ENCODE measurements around the gene PRMT9.

The PRMT9 gene

GRCh38 chr4:147605499-147605898 is 78.5 kb downstream of the PRMT9 start:
- no peak for DNase-seq (ENCODE audit: low read depth)
- H3K4me3 ChIP-seq (ENCODE audit: low read length) = no peak overlapping the region
- no peak for TF ChIP-seq CTCF (conservative IDR thresholded peaks at IDR 0.05; ENCODE audit: low read length)

DNA sequence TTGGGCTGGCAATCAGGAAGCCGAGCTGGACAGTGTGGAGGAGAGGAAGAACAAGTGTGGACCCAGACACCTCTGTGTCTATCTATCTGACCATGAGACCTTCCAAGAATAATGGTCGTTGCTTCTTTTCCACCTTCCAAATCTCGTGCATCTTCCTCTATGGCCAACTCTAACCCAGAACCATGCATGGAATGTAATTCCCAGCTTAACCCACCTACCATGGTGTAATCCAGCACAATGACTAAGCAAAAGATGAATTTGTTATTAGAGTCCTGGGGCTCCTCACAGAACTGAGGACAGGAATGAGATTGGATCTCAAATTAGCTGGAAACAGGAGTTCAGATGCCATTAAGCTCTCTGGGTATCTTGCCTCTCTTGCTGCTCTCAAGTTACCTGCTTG is 84.2 kb downstream of the PRMT9 start:
- TF ChIP-seq CTCF (conservative IDR thresholded peaks at IDR 0.05; ENCODE audit: low read length) = no peak
- H3K4me3 ChIP-seq (ENCODE audit: low read length) = no peak overlapping the region
- peak; percentile 74 for DNase-seq (ENCODE audit: low read depth)

DNA sequence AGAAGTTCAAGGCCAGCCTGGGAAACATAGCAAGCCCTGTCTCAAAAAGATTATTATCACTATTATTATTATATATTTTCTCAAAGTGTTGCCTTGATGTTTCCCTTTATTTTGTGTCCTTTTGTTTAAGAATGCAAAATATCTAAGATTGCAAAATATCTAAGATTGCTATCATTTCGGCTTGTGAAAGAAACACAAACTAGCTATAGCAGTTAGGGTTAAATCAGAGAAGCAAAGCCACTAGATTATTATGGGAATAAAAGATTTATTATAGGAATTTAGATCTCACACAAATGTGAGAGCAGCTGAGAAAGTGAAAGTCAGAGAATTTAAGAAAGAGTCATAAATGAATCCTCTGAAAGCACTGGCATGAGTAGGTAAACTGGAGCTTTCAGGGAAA is 84.8 kb downstream of the PRMT9 start:
- TF ChIP-seq CTCF (conservative IDR thresholded peaks at IDR 0.05; ENCODE audit: low read length) = no peak
- DNase-seq (ENCODE audit: low read depth) = no peak
- no peak overlapping the region for H3K4me3 ChIP-seq (ENCODE audit: low read length)

DNA sequence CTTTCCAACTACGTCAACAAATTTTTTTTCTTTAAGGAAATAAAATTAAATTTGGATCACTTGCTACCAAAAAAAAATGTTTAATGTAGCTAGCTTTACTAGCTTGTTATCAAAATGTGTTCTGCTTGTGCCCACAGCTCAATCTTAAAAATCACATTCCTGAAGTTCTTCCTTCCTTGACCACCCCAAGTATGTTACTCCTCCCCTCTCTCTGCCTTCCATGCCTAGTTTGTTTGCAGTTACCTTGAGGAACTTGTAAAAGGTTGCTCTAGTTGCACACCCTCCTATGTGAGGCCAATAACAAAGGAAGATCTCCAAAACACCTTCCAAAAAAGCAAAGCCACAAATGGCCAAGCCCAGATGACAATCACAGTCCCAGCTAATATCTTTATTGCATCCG is 86.4 kb downstream of the PRMT9 start:
- no peak overlapping the region for H3K4me3 ChIP-seq (ENCODE audit: low read length)
- TF ChIP-seq CTCF (conservative IDR thresholded peaks at IDR 0.05; ENCODE audit: low read length) = no peak
- DNase-seq (ENCODE audit: low read depth) = no peak

DNA sequence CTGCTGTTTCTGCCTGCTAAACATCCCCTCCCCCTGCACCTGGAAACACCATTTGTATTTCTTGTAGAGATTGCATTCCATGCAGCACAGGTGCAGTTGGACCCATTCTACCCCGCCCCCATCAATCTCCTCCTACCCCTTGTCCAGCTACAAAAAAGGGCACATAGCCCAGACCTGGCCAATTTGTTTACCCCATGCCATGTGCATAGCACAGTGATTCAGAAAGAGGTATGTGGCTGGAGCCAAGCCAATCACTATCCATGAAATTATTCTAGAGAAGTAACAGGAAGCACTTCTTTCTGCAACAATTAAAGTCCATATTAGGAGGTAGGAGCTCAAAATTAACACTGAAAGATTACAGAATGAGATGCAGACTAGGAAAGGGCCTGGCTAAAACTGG is 87.0 kb downstream of the PRMT9 start:
- no peak overlapping the region for H3K4me3 ChIP-seq (ENCODE audit: low read length)
- no peak for TF ChIP-seq CTCF (conservative IDR thresholded peaks at IDR 0.05; ENCODE audit: low read length)
- DNase-seq (ENCODE audit: low read depth) = peak; percentile 88

DNA sequence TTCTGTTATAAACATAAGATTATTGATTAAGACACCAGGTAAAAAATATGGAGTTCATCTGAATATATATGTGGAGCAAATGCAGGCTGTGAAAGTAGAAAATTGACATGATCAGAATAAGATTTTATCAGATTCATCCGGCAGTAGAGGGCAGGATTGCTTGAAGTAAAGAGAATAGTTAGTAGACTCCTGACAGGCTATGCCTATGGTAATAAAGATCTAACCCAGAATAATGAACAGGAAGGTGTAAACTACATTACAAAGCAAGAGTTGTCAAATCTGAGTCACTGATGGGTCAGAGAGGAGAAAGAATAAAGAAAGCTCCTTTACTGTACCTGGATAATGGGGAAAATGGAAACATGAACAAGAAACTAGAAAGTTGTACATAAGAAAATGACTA is 87.6 kb downstream of the PRMT9 start:
- DNase-seq (ENCODE audit: low read depth) = no peak
- H3K4me3 ChIP-seq (ENCODE audit: low read length) = no peak overlapping the region
- no peak; the same call in 1 of the 2 replicates for TF ChIP-seq CTCF (conservative IDR thresholded peaks at IDR 0.05; ENCODE audit: low read length)

GRCh38 chr4:147594578-147594977 is 89.4 kb downstream of the PRMT9 start:
- no peak for TF ChIP-seq CTCF (conservative IDR thresholded peaks at IDR 0.05; ENCODE audit: low read length)
- H3K4me3 ChIP-seq (ENCODE audit: low read length) = no peak overlapping the region
- DNase-seq (ENCODE audit: low read depth) = no peak
